AG04450 (cell line): ENCODE data around the gene GPC5. TPM values are rescaled to one million over a fixed set of nuclear protein-coding genes. Genes with fewer than 3 reads are reported as not detected.

Experiments used
- CTCF ChIA-PET: fragments of 300-600, 350-600 bp; formaldehyde crosslinking; extraction: SDS; loops from one replicate; lab custom pipeline; 2022; ENCODE audit warnings: antibody characterized with exemption, inconsistent platforms; lab: Charles Lee
- POLR2A ChIA-PET: fragments of 350-600 bp; formaldehyde crosslinking; extraction: SDS; loops from one replicate; lab custom pipeline; 2021; ENCODE audit warnings: antibody characterized with exemption, inconsistent platforms; lab: Yijun Ruan, JAX
- DNase-seq: peaks from one replicate; pipeline ENCODE4 v3.0.0-alpha.2; 2011; ENCODE audit warnings: low read depth, low spot score
- H3K27ac ChIP-seq: one replicate; pipeline ENCODE4 v1.5.1; 2012; ENCODE audit warnings: low read depth, low read length, control low read depth
- H3K27me3 ChIP-seq: one replicate; pipeline ENCODE4 v1.6.0; 2012; ENCODE audit warnings: low read length; ENCODE audit not compliant: control insufficient read depth, insufficient read depth
- H3K4me3 ChIP-seq: 2 replicates; pipeline ENCODE4 v1.5.1; 2011; ENCODE audit warnings: mild to moderate bottlenecking, low read depth, low read length, control low read depth
- H3K9me3 ChIP-seq: 2 replicates; pipeline ENCODE4 v1.5.1; 2012; ENCODE audit warnings: low read length; ENCODE audit not compliant: control insufficient read depth, insufficient read depth
- CTCF ChIP-seq: IDR thresholded peaks from 2 replicates; pipeline ENCODE4 v1.5.1; 2011; ENCODE audit warnings: low read depth, low read length, control low read depth, inconsistent platforms
- polyA plus RNA-seq: library from polyadenylated mRNA; depleted of rRNA; stranded (reverse); fragments of >200 nt; gene quantifications from 2 replicates; pipeline ENCODE4 v1.2.3, GENCODE V29; 2011

The GPC5 gene
- polyA plus RNA-seq, 1 experiment: 3.6 TPM

GRCh38 chr13:91965511-91965910 is 567.1 kb downstream of the GPC5 start:
- Histone ChIP-seq H3K27ac (no peak overlapping the region), H3K27me3 (no peaks in the 10 kb centered on the region), H3K9me3 (no peaks in the 10 kb centered on the region), H3K4me3 (no peak overlapping the region)
- TF ChIP-seq CTCF: no peak
- ChIA-PET CTCF (no interaction called here), POLR2A (no interaction called here)
- DNase-seq: no peak

- DNase-seq: no peak
- H3K4me3 ChIP-seq: no peak overlapping the region
- ChIA-PET POLR2A (no interaction called here), CTCF (no interaction called here)
- no peaks in the 10 kb centered on the region for H3K27me3 ChIP-seq
- no peaks in the 10 kb centered on the region for H3K9me3 ChIP-seq
- no peak overlapping the region for H3K27ac ChIP-seq
- no peak for TF ChIP-seq CTCF
Measured at GRCh38 chr13:91978571-91978970, 580.1 kb downstream of the GPC5 start.

- H3K9me3 ChIP-seq: no peaks in the 10 kb centered on the region
- no peak for TF ChIP-seq CTCF
- no peak for DNase-seq
- H3K4me3 ChIP-seq: no peak overlapping the region
- ChIA-PET CTCF (no interaction called here), POLR2A (no interaction called here)
- no peaks in the 10 kb centered on the region for H3K27me3 ChIP-seq
- H3K27ac ChIP-seq: no peak overlapping the region
Measured at GRCh38 chr13:91986761-91987483, 588.5 kb downstream of the GPC5 start.

GRCh38 chr13:91988331-91988730 is 589.9 kb downstream of the GPC5 start:
- no peak for TF ChIP-seq CTCF
- CTCF ChIA-PET: no interaction called here
- POLR2A ChIA-PET: no interaction called here
- no peak for DNase-seq
- Histone ChIP-seq H3K9me3 (no peaks in the 10 kb centered on the region), H3K4me3 (no peak overlapping the region), H3K27ac (no peak overlapping the region), H3K27me3 (no peaks in the 10 kb centered on the region)

GRCh38 chr13:92012787-92013186 is 614.4 kb downstream of the GPC5 start:
- ChIA-PET POLR2A (no interaction called here), CTCF (no interaction called here)
- no peak overlapping the region for H3K4me3 ChIP-seq
- H3K27ac ChIP-seq: no peak overlapping the region
- H3K27me3 ChIP-seq: no peaks in the 10 kb centered on the region
- H3K9me3 ChIP-seq: no peaks in the 10 kb centered on the region
- no peak for TF ChIP-seq CTCF
- DNase-seq: no peak
